Tibial nerve (tissue), 4 donors: ENCODE measurements around the gene AK8. TPM values are rescaled to one million over a fixed set of nuclear protein-coding genes. Genes with fewer than 3 reads are reported as not detected.

ENCODE experiments used
- DNase-seq, 2 donors: peaks; one replicate each; pipeline ENCODE4 v3.0.0-alpha.2; 2019; ENCODE audit warnings: low spot score in 2 of 2
- H3K27ac ChIP-seq, 4 donors: fragments of 200-600 bp; sonication (generic) in 3 of 4; one replicate each; pipeline ENCODE4 v1.5.1; 2017 to 2019; ENCODE audit warnings: mild to moderate bottlenecking in 1 of 4
- H3K27me3 ChIP-seq, 2 donors: fragments of 200-600 bp; sonication (generic) in 1 of 2; one replicate each; pipeline versions ENCODE4 v1.5.1 to v1.6.0; 2017 to 2019
- H3K36me3 ChIP-seq, 3 donors: fragments of 200-600 bp; sonication (generic); one replicate each; pipeline ENCODE4 v1.5.1; 2018 to 2019
- H3K4me1 ChIP-seq, 4 donors: fragments of 200-600 bp; sonication (generic) in 3 of 4; one replicate each; pipeline ENCODE4 v1.5.1; 2017 to 2019
- H3K4me3 ChIP-seq, 4 donors: fragments of 200-600 bp; sonication (generic) in 3 of 4; one replicate each; pipeline ENCODE4 v1.5.1; 2017 to 2019; ENCODE audit warnings: mild to moderate bottlenecking in 1 of 4, moderate library complexity in 1 of 4
- H3K9me3 ChIP-seq, 4 donors: fragments of 200-600 bp; sonication (generic) in 3 of 4; one replicate each; pipeline ENCODE4 v1.5.1; 2017 to 2019
- CTCF ChIP-seq, 5 experiments: fragments of 200-600 bp in 3 of 5; fragments of 450-650 bp in 2 of 5; sonication (generic) in 3 of 5; IDR thresholded peaks; one replicate each; pipeline ENCODE4 v1.5.1; 2016 to 2019; ENCODE audit warnings: antibody characterized with exemption in 5 of 5, mild to moderate bottlenecking in 3 of 5, moderate library complexity in 2 of 5
- EP300 ChIP-seq, 2 donors: sonication (generic); formaldehyde crosslinking; IDR thresholded peaks; one replicate each; pipeline ENCODE4 v1.6.1; 2017; ENCODE audit warnings: antibody characterized with exemption in 2 of 2, mild to moderate bottlenecking in 1 of 2
- POLR2A ChIP-seq, 2 donors: fragments of 450-650 bp; IDR thresholded peaks; one replicate each; pipeline ENCODE4 v1.6.1; 2017; ENCODE audit warnings: antibody characterized with exemption in 2 of 2, mild to moderate bottlenecking in 2 of 2, moderate library complexity in 2 of 2
- WGBS, 2 donors: methylation state at CpG; one replicate each; pipeline ENCODE4 v1.1.5; 2018; 5-methylcytosine and 5-hydroxymethylcytosine counted together
- total RNA-seq, 4 donors: library from RNA; depleted of rRNA; stranded (reverse); fragments of >200 nt; gene quantifications; one replicate each; pipeline ENCODE4 v1.1.0, GENCODE V29; 2016

Gene AK8
- total RNA-seq, 4 donors from 2014 or later: 0.30 to 4.3 (median 1.7) TPM

DNA sequence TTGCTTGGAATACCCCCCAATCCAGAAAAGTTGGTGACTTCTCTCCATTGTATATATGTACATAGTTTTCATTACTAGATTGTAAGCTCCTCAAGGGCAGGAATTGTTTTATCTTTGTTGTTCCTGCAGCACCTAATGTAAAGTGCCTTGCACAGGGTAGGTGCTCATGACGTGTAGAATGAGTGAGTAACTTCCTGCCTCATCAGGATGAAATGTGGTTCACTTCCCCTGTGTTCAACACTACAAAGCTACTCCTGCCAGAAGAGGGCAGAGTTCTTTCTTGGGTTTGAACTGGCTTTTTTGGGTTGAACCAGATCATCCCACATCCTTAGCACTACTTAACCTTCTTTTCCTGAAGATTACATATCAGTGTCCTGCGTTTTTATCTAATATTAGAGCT lies 183.9 kb downstream of the AK8 start:
- no peak for DNase-seq
- WGBS, 2 donors: 22 to 54% methylated on average over 2 of the region's 2 CpGs
- H3K27ac ChIP-seq: no peak overlapping the region

DNA sequence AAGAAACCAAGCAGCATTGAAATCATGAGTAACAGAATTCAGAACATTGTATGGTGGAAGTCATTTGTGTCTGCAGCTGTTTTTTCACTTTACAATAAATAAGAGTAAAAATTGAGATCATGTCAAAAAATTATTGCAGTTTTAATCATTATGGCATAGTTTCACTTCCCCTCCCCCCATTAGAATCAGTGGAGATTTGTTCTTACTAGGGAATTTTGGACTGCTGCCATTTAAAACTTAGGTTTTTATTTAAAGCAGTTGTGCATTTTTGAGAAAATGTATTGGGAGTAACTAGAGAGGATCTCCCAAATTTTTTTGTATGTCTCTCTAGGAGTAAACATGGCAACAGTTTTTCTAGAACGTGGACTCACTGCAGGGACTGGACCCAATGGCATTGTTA lies 187.4 kb downstream of the AK8 start:
- 39 to 47% methylated on average over 1 of the region's 1 CpG for WGBS, 2 donors
- no peaks in the 10 kb centered on the region for H3K9me3 ChIP-seq
- H3K36me3 ChIP-seq: peaks cover 0 to 59% (median 0%) of the 10 kb centered on the region in 3 donors
- no peak overlapping the region for H3K4me3 ChIP-seq
- TF ChIP-seq POLR2A (IDR thresholded peaks at IDR 0.05) (no peak), EP300 (IDR thresholded peaks at IDR 0.05) (no peak), CTCF (IDR thresholded peaks at IDR 0.05) (no peak)
- peaks cover 0 to 9% (median 0%) of the 10 kb centered on the region in 4 donors for H3K4me1 ChIP-seq
- H3K27ac ChIP-seq: no peak overlapping the region
- no peaks in the 10 kb centered on the region for H3K27me3 ChIP-seq
- no peak for DNase-seq

More for the DNA sequence above, 183.9 kb downstream of the AK8 start:
- Histone ChIP-seq H3K27me3 (no peaks in the 10 kb centered on the region), H3K36me3 (peaks cover 0 to 25% (median 0%) of the 10 kb centered on the region in 3 donors), H3K4me1 (peaks cover 0 to 9% (median 0%) of the 10 kb centered on the region in 4 donors), H3K4me3 (no peak overlapping the region), H3K9me3 (peaks cover 0 to 26% (median 5%) of the 10 kb centered on the region in 4 donors)
- TF ChIP-seq CTCF (IDR thresholded peaks at IDR 0.05) (no peak), EP300 (IDR thresholded peaks at IDR 0.05) (no peak), POLR2A (IDR thresholded peaks at IDR 0.05) (no peak)

- no peaks in the 10 kb centered on the region for H3K9me3 ChIP-seq
- 92 to 96% methylated on average over 1 of the region's 1 CpG for WGBS, 2 donors
- H3K27ac ChIP-seq: no peak overlapping the region
- TF ChIP-seq EP300 (IDR thresholded peaks at IDR 0.05): no peak
- TF ChIP-seq CTCF (IDR thresholded peaks at IDR 0.05): no peak
- no peak overlapping the region for H3K4me3 ChIP-seq
- H3K27me3 ChIP-seq: no peaks in the 10 kb centered on the region
- H3K4me1 ChIP-seq: peaks cover 0 to 6% (median 0%) of the 10 kb centered on the region in 4 donors
- H3K36me3 ChIP-seq: peaks cover 2 to 80% (median 13%) of the 10 kb centered on the region in 3 donors
- DNase-seq: no peak
Measured at GRCh38 chr9:132683873-132684272, 194.2 kb downstream of the AK8 start.

DNA sequence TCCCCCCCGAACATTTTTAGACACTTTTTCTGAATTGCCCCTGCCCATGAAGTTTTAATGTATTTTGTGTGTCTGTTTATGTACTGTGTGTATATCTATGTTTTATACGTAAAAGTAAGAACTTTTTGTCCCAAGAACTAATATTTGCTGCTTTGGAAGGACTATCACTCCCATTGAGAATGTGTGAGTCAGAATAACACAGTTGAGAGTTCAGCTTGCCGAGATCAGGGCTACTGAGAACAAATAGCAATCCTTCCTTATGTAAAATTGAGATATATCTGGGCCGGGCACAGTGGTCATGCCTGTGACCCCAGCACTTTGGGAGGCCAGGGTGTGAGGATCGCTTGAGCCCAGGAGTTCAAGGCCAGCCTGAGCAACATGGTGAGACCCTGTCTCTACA lies 196.5 kb downstream of the AK8 start:
- peaks cover 0 to 11% (median 0%) of the 10 kb centered on the region in 4 donors for H3K4me1 ChIP-seq
- no peaks in the 10 kb centered on the region for H3K27me3 ChIP-seq
- TF ChIP-seq EP300 (IDR thresholded peaks at IDR 0.05) (no peak), POLR2A (IDR thresholded peaks at IDR 0.05) (no peak), CTCF (IDR thresholded peaks at IDR 0.05) (no peak)
- no peak overlapping the region for H3K4me3 ChIP-seq
- no peak for DNase-seq
- no peak overlapping the region for H3K27ac ChIP-seq
- WGBS, 2 donors: 83 to 85% methylated on average over 5 of the region's 5 CpGs
- H3K9me3 ChIP-seq: no peaks in the 10 kb centered on the region
- H3K36me3 ChIP-seq: peaks cover 2 to 68% (median 20%) of the 10 kb centered on the region in 3 donors

DNA sequence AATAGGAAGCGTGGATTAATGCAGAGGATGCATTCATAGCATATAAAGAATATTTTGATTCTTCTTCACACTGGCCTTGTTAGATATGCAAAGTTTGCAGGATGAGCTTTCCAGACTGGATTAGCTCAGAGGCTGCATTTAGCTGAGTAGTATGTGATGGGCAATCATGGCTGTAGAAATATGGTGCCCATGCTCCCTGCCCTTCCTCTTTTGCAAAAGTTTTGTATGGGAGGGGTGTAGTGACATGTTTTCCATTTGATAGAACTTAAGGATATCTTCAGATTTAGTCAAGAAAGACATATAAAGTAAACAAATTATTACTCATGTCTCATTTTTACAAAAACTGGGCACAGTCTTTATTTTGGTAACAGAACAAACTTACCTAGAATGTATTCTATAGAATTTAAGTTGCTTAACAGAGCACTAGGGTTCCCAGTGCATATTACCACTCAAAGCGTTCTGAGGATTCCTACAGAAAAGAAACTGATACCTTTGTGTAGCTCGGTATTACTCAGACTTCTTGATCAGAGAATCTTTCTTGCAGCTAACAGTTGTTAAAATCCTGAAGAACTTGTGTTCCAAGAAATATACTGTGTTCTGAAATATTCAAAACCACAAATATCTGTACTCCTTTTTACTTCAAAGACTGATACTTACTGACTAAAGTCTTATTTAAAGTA lies 198.0 kb downstream of the AK8 start:
- no peaks in the 10 kb centered on the region for H3K9me3 ChIP-seq
- no peaks in the 10 kb centered on the region for H3K27me3 ChIP-seq
- 79 to 85% methylated on average over 3 of the region's 3 CpGs for WGBS, 2 donors
- TF ChIP-seq EP300 (IDR thresholded peaks at IDR 0.05) (no peak), POLR2A (IDR thresholded peaks at IDR 0.05) (no peak), CTCF (IDR thresholded peaks at IDR 0.05) (no peak)
- H3K36me3 ChIP-seq: peaks cover 2 to 53% (median 20%) of the 10 kb centered on the region in 3 donors
- H3K4me3 ChIP-seq: no peak overlapping the region
- H3K4me1 ChIP-seq: peaks cover 0 to 17% (median 0%) of the 10 kb centered on the region in 4 donors
- no peak for DNase-seq
- no peak overlapping the region for H3K27ac ChIP-seq
